Activated T-helper 1 cell treated with Interleukin-2 at 50 U/mL for 16 hours (primary cell): ENCODE measurements around the gene QKI.
"Not testable (repeated sequence)": the region's sequence is repeated elsewhere in the genome, so short reads cannot be mapped to it uniquely, and the experiment has no call there.

Experiments used
- DNase-seq: peaks from one replicate; pipeline ENCODE4 v3.0.0-alpha.2; 2020; ENCODE audit warnings: low read depth

The QKI gene

DNA sequence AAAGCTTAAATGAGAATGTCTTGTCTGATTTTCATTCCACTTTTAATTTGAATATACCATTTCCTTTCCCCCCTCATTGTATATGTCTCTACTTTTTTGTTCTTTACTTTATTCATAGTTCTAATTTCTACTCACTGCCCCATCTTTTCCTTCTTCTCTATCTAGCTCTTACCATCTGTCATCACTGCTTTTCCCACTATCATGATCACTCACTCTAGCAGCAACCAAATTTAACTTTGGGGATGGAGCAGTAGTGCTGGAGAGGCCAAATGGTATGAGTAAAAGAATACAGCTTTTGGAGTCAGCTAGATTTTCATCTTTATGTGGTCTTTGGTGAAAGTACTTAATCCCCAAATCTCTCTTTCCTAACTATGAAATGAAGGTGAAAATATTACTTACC, 25.5 kb downstream of the QKI start:
- DNase-seq = no peak

DNA sequence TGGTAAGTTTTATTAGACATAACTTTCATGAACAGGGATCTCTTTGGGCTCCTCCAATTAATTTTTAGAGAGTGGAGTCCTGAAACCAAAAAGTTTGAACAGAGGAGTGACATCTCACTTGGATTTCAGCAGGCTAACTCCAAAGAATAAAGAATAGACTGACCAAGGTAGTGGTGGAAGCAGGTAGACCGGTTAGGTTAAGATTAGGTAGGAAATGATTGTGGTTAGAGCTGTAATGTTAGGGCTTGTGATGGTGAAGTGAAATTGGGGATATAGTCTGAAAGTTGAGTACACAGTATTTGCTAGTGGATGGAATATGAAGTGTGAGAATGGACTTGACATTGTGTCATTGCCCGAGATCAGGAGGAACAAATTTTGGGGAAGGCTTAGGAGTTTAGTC, 27.8 kb downstream of the QKI start:
- DNase-seq = no peak

DNA sequence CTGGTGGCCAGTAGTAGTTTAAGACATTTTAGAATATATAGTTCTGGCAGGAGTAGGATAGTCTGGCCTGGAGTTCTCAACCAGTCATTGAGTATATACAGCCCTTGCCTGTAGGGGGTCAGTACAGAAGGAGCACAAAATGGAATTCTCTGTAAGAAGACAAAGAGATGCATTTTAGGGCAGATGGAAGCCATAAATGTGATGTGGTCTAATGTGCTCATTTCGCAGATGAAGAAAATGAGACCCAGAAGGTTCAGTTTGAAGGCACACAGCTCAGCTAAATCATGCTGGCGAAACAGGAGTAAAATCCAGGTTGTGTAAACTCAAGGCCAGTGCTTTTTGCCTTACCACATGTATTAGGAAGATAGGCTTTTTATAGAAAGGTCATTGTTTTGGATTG, 29.6 kb downstream of the QKI start:
- no peak for DNase-seq

DNA sequence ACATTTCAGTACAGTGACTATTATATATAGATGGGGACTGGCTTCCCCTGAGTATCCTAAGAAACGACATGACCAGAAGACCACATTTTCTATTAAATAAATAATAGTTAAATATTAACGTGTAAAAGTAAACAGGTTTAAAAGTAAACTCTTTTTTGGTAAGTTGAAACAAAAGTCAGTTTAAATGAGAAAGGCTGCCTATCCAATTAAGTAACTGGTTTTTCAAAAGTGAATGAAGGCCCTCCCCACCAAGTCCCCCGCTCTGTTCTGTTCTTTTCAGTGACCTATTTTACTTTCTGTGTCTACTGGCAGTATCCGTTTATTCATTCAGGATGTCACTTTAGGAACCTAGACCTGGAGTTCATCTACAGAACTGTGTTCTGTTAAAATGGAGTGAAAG, 32.0 kb downstream of the QKI start:
- DNase-seq = no peak

DNA sequence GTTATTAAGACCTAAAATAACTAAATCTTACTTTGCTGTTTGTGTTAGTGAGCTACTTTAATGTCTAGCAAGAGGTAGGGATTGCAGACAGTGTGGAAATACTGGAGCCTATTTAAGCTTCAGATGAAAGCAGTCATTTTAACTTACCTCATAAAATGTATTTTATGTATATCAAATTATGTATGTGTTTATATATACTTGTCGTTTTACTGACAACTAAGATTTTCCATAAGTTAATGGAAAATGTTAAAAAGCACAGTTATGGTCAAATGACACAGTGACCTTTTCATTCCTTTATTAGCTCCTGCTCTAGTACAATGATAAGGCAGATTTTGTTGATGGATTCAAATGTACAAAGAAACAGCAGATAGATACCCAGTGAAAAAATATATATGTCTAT, 34.6 kb downstream of the QKI start:
- no peak for DNase-seq

DNA sequence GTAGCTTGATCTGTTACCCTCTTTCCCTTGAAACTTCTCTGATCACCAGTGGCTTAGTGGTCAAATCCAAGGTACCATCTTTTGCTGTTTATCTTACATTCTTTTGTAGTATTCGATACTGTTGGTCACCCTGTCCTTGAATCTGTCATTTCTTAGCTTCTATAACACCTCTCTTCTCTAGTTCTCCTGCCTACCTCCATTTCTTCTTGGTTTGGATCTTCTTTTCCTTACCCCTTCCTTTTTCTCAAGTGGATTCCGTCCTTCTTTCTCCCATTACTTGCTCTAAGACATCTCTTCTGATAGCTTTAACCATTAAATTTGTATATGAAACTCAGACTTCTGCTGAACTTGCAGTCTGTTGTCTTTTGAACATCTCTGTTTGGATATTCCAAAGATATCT, 39.9 kb downstream of the QKI start:
- no peak for DNase-seq

DNA sequence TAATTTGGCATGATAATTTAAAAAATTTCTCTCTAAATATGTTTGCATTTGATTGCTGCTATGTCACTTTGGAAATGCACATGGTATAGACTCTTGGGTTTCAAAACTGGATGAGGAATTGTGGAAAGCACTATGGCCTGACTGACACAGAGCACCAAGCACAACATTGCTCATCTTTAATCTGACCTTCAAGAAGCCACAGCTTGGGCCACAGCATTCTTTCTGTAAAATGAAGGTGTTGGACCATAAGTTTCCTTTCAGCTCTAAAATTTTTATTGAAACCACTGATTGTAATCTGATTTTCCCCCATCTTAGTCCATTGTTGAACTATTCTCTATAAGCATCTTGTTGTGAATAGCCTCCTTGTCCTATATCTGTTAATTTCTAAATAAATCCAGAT, 41.0 kb downstream of the QKI start:
- no peak for DNase-seq

DNA sequence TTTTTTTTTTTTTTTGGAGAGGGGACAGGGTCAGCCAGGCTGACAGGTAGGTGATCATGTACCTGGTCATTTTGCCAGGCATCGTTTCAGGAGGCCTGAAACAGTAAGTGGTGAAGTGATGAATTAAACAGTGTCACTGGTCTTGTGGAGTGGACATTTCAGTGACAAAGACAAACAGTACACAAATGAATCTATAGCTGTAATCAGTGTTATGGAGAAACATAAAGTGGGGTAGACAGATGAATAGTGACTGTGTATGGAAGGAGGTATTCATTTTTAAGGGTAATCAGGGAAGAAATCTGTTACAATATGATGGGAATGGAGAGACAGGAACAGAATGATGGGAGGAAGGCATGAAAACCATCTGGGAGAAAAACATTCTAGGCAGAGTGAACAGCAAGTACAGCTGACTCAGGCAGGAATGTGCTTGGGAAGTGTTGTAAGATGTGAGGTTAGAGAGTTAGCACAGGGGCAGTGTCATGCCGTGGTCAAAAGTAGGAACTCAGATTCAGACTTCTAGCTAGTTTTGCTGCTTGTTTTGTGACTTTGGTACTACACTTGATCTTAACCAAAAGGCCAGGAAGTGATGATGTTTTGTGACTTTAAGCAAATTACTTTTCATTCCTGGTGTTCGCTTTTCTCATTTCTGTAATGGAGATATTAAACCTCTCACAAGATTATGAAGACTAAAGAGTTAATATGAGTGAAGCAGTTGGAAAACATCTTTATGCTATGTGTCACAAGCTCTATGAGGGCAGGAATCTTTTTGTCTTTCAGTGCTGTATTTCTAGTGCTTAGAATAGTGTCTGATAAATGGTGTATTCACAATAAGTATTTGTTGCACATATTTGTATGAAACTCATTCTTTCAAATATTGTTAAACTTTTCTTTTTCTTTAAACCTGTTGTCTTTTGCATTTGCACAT, 43.4 kb downstream of the QKI start:
- no peak for DNase-seq

DNA sequence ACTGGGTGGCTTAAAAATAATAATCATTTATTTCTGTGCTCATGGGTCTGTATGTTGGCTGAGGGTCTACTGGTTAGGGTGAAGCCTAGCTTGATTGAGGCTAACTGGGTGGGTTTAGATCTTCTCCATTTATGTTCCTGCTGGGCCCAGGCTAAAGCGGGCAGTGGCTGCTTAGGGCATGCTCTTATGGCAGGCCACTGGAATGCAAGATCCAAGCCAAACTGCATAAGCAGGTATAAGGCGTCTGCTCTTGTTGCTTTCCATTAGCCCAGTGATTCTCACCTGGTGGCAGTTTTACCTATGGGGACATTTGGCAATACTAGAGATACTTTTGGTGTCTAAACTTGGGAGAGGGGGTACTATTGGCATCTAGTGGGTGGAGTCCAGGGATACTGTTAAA, 44.5 kb downstream of the QKI start:
- DNase-seq = no peak

DNA sequence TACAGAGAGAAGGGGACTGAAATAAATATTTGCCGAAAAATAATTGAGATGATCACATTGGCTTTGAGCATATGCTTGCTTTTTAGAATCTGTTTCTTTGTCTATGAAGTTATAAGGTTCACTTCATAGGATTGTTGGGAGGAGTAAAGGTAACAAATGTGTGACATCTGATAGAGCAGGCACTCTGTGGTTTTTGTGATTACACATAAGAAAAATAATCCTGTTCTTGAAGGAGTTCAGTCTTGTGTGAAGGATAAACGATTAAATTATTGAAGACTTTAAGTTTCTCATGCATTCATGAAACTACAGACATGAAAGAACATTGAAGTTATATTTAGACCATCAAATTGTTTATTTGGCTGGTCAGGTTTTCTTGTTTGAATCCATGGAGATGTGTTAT, 45.0 kb downstream of the QKI start:
- no peak for DNase-seq

DNA sequence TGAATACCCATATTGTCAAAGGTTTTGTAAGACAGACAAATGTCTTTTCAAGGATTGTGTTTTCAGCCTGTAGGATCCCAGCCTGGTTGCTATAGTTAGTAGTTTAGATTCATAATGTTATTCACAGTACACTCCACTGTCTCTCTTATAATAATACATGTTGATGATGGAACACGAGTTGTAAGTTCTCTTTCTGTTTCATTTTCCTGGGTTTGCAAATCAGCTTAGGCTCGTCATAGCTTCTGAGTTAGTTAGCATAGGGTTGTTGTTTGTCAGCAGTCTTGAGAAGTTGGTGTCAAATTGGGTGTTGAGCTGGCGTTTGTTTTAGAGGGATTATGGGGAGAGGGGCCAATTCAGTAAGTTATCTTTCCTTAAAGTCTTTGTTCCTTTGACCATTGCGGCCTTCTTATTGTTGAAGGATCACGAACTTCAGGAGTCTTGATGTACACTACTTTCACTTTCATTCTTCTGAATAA, 45.8 kb downstream of the QKI start:
- DNase-seq = no peak

DNA sequence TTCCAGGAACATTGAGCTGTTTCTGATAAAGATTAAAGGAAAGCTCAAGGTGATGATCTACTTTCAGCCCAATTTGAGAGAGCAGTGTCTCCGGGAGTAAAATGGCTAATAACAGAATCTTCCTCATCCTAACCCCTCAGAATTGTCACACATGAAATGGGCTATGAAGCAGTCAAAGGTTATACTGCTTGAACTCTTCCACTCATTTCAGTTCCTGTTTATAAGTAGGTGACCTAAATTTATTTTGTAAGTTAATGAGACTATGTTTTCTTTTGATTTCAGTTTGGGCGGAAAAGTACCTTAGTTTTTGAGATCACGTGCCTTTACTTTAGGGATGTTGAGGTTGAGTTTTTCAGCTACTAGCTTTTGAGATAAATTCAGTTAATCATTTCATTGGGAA, 47.2 kb downstream of the QKI start:
- no peak for DNase-seq

DNA sequence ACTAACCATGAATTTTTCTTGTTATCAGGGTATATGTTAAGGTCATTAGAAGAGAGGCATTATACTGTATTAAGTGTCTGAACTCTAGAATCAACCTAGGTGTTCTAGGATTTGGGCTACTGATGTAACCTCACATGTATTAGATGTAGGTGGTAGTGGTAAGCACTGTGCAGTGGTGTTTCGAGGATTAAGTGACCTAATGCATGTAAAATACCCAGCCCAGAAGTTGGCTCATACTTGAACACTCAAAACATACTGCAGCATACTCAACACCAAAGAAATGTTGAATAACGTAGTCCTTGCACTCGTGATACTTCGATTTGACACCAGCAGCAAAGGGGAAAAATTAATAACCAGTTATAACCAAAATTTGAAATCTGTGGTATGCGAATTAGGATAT, 48.7 kb downstream of the QKI start:
- DNase-seq = no peak

DNA sequence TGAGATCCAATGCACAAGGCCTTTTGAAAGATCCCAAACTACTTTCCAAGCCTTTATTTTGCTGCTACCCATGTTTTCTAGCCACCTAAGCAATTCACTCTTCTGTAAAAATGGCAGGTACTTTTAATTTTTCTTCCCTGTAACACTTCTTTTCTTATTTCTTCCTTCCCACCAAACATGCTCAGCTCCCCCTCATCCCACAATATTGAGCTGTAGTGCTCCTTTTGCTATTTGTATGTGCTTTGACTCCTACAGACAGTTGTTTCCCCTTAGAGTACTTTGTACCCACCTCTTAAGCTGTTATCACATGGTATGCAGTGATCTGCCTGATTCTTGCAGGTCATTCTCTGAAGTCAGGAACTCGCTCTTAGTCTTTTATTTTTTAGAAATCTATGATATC, 49.3 kb downstream of the QKI start:
- no peak for DNase-seq

DNA sequence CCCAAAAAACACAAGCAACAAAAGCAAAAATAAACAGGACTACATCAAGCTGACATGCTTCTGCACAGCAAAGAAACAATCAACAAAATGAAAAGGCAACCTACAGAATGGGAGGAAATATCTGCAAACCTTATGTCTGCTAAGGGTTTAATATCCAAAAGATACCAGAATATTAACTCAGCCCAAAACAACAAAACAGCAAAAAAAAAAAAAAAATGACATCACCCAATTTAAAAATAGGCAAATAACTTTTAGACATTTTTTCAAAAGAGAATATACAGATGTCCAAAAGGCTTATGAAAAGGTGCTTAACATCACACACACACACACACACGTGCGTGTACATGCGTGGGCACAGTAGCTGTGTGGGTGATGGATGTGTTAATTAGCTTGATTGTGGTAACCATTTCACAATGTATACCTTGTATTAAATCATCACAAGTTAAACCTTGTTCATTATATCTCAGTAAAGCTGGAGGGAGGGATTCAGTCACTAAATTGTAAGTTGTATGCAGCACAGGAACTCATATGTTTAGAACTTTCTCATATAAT, 52.4 kb downstream of the QKI start:
- no peak for DNase-seq

DNA sequence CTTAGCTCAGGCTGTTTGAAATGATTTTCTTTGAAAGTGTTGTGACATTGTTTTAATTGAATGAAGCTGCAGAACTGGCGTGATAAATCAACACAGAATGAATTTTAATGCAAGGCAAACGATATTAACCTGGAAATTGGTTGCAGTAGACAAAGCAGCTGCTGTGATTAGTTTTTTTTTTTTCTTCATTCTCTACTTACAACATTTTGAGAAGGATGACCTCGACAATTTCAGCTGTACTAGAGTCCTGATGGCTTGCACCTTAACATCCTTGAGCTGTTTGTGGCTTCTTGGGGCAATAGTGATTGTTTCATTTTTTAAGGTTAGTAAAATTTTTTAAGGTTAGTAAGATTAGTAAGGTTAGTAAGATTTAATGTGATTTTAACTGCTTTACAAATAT, 54.2 kb downstream of the QKI start:
- DNase-seq = no peak

DNA sequence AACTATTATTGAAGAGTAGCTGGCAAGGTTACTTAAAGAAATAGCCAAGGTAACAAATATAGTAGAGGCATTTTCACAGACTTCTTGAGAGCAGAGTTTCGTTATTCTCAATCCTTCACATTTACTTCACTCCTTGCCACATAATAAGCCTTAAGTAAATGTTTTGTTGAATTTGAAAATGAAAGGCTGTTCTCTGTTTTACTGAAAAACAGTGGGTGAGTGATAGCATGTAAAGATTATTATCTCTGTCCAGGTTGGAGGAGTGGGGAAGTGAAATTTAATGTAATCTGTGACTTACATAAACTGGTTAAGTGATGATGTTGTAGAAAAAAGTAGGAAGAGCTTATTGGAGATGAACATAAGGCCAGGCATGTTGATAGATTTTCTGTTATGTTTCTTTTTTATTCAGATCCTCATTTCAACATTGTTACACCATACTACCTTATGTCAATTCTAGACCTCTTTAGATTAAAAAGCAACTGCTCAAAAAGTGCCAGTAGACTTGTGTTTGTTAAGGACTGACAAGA, 55.0 kb downstream of the QKI start:
- no peak for DNase-seq

DNA sequence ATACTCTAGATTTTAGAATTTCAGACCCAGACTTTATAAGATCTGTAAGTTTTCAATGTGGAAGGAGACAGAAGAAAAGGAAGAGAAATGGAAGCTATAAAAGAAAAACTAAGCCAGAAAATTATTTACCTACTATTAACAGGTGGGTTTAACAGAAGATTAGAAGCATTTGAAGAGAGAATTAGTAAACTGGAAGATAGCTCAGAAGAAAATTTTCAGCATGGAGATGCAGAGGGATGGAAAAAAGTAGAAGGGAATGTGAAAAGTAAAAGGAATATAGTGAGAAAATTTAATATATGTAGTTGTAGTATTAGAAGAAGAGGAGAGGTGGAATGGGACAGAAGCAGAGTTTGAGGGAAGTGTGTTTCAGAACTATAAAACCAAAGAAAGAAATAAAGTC, 56.1 kb downstream of the QKI start:
- no peak for DNase-seq

DNA sequence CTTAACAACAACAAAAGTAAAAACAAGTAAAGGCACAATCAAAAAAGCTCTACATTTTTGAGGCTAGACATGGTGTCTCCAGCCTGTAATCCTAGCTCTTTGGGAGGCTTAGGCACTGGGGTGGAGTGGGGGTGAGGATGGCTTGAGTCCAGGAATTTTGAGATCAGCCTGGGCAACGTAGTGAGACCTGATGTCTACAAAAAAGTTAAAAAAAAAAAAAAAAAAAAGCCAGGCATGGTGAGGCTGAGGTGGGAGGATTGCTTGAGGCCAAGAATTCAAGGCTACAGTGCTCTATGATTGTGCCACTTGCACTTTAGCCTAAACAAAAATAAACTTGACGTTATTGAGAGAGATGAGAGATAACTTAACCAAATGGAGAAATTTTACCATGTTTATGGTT, 60.1 kb downstream of the QKI start:
- no peak for DNase-seq

DNA sequence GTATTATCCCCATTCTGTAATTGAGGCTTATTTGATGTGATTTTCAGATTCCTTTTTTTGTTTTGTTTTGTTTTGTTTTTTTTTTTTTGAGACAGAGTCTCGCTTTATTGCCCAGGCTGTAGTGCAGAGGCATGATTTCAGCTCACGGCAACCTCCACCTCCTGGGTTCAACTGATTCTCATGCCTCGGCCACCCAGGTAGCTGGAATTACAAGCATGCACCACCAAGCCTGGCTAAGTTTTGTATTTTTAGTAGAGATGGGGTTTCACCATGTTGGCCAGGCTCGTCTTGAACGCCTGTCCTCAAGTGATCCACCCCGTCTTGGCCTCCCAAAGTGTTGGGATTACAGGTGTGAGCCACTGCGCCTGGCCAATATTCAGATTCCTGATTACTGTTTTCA, 62.4 kb downstream of the QKI start:
- DNase-seq = not testable (repeated sequence)

DNA sequence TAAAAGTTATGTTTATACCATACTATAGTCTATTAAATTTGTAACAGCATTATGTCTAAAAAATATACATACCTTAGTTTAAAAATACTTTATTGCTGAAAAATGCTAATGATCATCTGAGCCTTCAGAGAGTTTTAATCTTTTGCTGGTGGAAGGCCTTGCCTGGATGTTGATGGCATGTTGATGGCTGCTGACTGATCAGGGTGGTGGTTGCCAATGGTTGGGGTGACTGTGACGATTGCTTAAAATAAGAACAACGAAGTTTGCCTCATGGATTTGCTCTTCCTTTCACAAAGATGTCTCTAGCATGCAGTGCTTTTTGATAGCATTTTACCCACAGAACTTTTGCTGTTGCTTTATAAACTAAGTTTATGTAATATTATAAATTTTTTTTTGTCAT, 68.6 kb downstream of the QKI start:
- no peak for DNase-seq

DNA sequence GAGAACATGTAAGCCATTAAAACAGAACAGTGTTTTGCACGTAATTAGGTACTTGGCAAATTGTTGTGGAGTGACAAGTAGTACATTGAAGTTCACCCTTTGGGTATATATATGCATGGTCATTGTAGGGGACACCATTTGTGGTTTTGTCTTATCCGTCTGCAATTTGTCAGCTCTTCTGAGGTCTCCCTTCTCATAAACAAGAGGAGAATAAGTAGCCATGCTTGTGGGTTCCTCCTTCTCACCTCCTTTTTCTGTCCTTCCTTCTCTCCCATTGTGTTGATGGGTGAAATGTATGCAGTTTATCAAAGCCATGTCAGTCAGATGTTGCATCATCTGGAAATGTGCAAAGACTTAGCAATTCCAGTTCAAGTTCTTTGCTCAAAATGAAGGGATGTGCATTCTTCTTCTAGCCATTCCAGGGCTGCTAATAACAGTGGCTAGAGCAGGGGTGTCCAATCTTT, 70.9 kb downstream of the QKI start:
- DNase-seq = no peak

DNA sequence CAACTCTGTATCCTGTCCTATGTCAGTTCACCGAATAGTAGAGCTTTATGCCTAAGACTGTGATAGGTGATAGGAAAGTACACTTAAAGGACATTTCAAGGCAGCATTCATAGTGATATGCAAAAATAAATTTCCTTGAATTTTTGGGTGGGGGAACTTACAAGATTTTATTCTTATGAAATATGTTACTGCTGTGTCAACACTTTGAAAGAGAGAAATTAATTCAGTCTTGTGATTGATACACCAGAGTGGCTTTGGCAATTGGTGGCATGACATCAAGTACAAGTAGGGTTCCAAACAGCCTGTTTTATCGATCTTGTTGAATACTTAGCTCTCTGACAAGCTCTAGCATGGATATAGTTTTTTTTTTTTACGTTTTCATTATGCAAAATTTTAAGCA, 72.3 kb downstream of the QKI start:
- DNase-seq = no peak

DNA sequence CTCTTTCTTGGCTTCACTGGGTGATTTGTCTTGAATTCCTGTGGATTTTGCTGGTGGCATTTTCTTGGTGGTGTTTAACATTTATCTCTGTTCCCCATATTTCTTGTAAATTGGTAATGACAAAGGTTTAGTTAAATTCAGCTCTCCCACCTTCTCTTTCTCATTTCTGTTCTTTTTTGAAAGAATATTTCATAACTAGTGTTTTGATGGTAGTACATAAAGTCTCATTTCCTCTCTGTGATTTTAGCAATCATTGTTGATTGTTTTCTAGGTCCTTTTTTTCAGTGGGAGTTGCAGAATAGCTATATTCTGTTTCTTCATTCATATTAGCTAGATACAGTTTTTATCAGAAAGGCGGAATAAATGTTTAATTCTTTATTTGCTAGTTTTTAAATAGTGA, 73.1 kb downstream of the QKI start:
- no peak for DNase-seq
